Testis (tissue), 2 donors: Measurements from ENCODE around the gene SNRPN.

Experiments used
- POLR2A ChIP-seq: fragments of 450-650 bp; IDR thresholded peaks from one replicate; pipeline ENCODE4 v1.6.1; 2017; ENCODE audit warnings: antibody characterized with exemption, mild to moderate bottlenecking, moderate library complexity
- TF ChIP-seq, protein P1 (sequence below), 3 experiments: fragments of 450-650 bp in 2 of 3; fragments of 200-600 bp in 1 of 3; sonication (generic) in 1 of 3; IDR thresholded peaks; one replicate each; pipeline ENCODE4 v1.5.1; 2016 to 2019; ENCODE audit warnings: antibody characterized with exemption in 3 of 3, mild to moderate bottlenecking in 2 of 3, moderate library complexity in 1 of 3

DNA sequence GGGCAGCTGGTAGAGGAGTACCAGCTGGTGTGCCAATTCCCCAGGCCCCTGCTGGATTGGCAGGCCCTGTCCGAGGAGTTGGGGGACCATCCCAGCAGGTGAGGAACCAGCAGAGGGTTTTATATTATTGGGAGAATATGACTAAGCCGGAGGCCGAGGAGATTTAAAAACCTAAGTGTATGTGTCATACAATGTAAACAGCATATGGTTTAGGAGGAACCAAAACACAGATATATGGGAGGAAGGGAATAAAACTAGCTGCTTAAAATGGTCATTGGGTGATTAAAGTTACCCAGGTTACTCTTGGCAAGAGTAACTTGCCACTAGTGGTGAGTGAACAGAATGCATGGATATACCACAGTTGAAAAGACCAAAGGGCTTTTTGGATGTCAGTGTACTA lies 22.1 kb downstream of the SNRPN start:
- TF ChIP-seq, protein P1, sequence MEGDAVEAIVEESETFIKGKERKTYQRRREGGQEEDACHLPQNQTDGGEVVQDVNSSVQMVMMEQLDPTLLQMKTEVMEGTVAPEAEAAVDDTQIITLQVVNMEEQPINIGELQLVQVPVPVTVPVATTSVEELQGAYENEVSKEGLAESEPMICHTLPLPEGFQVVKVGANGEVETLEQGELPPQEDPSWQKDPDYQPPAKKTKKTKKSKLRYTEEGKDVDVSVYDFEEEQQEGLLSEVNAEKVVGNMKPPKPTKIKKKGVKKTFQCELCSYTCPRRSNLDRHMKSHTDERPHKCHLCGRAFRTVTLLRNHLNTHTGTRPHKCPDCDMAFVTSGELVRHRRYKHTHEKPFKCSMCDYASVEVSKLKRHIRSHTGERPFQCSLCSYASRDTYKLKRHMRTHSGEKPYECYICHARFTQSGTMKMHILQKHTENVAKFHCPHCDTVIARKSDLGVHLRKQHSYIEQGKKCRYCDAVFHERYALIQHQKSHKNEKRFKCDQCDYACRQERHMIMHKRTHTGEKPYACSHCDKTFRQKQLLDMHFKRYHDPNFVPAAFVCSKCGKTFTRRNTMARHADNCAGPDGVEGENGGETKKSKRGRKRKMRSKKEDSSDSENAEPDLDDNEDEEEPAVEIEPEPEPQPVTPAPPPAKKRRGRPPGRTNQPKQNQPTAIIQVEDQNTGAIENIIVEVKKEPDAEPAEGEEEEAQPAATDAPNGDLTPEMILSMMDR (IDR thresholded peaks at IDR 0.05) = no peak
- TF ChIP-seq POLR2A = no peak
